ENCODE measurements around the gene TEX52.
"Not testable (repeated sequence)": the region's sequence is repeated elsewhere in the genome, so short reads cannot be mapped to it uniquely, and the experiment has no call there.

The TEX52 gene

DNA sequence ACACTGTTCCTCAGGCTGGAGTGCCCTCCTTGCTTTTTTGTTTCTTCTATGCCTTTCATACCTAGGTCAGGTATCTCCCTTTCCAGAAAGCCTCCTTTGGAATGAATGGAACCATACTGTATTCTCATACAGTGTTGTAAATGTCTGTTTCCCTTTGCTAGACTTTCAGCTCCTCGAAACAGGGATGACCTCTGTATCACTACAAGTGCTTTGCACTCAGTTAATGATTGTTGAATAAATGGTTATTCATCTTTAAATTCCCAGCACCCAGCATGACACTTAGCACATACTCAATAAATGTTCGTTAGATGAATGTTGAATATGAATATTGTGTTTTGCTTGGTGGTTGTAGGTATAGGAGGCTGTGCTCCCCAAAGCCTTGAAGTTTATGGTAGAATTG lies 28.0 kb upstream of the TEX52 start:
- H3K4me3 Mint-ChIP-seq, result no peak overlapping the region
- intact Hi-C loops (cut with micrococcal nuclease), result loop anchor here (2.0 kb wide), 1 partner anchor 60 kb away; no protein-coding TSS in a partner anchor
- H3K27me3 Mint-ChIP-seq, result no peaks in the 10 kb centered on the region
- H3K4me1 Mint-ChIP-seq (ENCODE audit: low read depth), result peaks cover 32% of the 10 kb centered on the region
- peaks cover 63% of the 10 kb centered on the region for H3K36me3 Mint-ChIP-seq (ENCODE audit: low read depth)
- peak overlapping the region; percentile 66 for H3K27ac Mint-ChIP-seq
- H3K9me3 Mint-ChIP-seq, result no peaks in the 10 kb centered on the region

- Mint-ChIP-seq H3K4me1 (ENCODE audit: low read depth) (peaks cover 56% of the 10 kb centered on the region), H3K27me3 (no peaks in the 10 kb centered on the region), H3K27ac (peak overlapping the region; percentile 92), H3K36me3 (ENCODE audit: low read depth) (peaks cover 51% of the 10 kb centered on the region), H3K4me3 (peak overlapping the region; percentile 48), H3K9me3 (no peaks in the 10 kb centered on the region)
- intact Hi-C loops (cut with micrococcal nuclease), result loop anchor here (2.0 kb wide), 1 partner anchor 67 kb away; the partner anchor contains the start of gene ITFG2
Measured at GRCh38 chr12:2879853-2880252, 23.0 kb upstream of the TEX52 start.

DNA sequence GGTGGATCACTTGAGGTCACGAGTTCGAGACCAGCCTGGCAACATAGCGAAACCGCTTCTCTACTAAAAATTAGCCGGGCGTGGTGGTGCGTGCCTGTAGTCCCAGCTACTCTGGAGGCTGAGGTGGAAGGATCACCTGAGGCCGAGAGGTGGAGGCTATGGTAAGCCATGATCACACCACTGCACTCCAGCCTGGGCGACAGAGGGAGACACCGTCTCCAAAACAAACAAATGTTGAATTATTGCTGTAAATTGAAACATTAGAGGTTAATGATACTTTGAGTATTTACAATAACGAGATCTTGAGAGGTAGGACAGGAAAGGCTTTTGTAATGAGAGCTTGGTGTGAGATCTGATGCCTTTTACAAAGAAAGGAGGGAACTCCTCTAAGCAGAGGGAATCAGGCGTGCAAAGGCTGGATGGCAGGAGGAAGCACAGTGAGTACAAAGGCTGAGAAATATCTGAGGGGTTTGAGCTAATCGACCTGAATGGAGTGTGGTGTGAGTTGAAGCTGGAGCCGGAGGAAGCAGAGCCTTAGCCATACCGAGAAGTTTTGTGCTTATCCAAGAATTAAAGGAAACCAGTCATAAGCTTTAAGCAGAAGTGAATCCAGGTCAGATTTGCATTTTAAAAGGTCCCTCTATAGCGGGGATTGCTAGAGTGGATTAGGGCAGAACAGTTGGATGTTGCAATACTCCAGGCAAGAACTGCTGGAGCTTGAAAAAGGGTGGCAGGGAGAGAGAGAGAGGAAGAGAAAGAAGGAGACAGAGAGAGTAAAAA lies 21.3 kb upstream of the TEX52 start:
- intact Hi-C loops (cut with micrococcal nuclease), result loop anchor here (1.0 to 2.0 kb wide), 2 partner anchors 12 to 65 kb away; partner anchors contain the start of genes ITFG2 and TULP3
- Mint-ChIP-seq H3K4me3 (peak overlapping the region; percentile 85), H3K27ac (peak overlapping the region; percentile 92), H3K27me3 (no peaks in the 10 kb centered on the region), H3K4me1 (ENCODE audit: low read depth) (peaks cover 44% of the 10 kb centered on the region), H3K9me3 (no peaks in the 10 kb centered on the region), H3K36me3 (ENCODE audit: low read depth) (peaks cover 38% of the 10 kb centered on the region)

- Mint-ChIP-seq H3K27ac (peak within 1 kb of the TSS; percentile 92), H3K9me3 (no peaks in the 10 kb centered on the region), H3K4me3 (peak within 1 kb of the TSS; percentile 85), H3K36me3 (ENCODE audit: low read depth) (peaks cover 38% of the 10 kb centered on the region), H3K27me3 (no peaks in the 10 kb centered on the region), H3K4me1 (ENCODE audit: low read depth) (peaks cover 41% of the 10 kb centered on the region)
- intact Hi-C loops (cut with micrococcal nuclease), result no loop called here
Measured at GRCh38 chr12:2877047-2877952, 20.5 kb upstream of the TEX52 start, which contains the start of the genes FOXM1 and RHNO1. Gene FOXM1, minus strand, starts transcription at chr12:2877174. Its CDS starts 2,696 bp downstream, at chr12:2874478. Gene RHNO1, plus strand, starts transcription at chr12:2877223. Its CDS starts 8,144 bp downstream, at chr12:2885367.

DNA sequence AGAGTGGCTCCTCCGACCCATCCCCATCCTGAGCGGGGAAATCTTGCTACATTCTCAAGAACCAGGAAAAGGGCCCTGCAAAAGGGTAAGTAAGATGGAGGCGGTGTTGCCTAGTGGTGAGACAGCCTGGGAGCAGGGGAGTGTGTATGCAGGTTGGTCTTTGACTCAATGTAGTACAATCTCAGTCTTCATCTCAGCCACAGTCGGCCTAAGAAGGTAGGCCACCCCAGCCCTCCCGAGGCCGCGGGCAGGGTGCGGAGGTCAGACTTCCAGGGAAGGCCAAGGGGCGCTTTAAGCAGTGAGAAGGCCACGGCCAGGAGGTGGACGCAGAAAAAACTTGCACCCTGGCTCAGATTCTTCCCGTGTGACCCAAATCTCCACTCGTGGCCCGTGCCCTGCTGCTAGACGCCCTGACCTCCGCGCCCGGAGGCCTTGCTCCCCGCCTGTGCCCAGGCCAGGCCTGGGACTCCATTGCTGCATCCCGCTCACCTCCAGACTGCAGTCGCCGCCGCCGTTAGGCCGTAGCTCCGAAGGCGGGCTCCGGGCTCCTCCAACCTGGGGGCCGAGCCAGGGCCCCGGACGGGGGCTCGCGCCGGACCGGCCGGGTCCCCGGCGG lies 19.7 kb upstream of the TEX52 start:
- Mint-ChIP-seq H3K36me3 (ENCODE audit: low read depth) (peaks cover 32% of the 10 kb centered on the region), H3K4me1 (ENCODE audit: low read depth) (peaks cover 36% of the 10 kb centered on the region), H3K4me3 (peak overlapping the region; percentile 82), H3K27me3 (no peaks in the 10 kb centered on the region), H3K9me3 (no peaks in the 10 kb centered on the region), H3K27ac (peak overlapping the region; percentile 92)
- intact Hi-C loops (cut with micrococcal nuclease), result no loop called here

- intact Hi-C loops (cut with micrococcal nuclease); H3K36me3 Mint-ChIP-seq (ENCODE audit: low read depth); H3K4me3 Mint-ChIP-seq; H3K27ac Mint-ChIP-seq; H3K27me3 Mint-ChIP-seq; H3K4me1 Mint-ChIP-seq (ENCODE audit: low read depth); H3K9me3 Mint-ChIP-seq: not testable (repeated sequence)
Measured at GRCh38 chr12:2868986-2869632, 12.3 kb upstream of the TEX52 start.

DNA sequence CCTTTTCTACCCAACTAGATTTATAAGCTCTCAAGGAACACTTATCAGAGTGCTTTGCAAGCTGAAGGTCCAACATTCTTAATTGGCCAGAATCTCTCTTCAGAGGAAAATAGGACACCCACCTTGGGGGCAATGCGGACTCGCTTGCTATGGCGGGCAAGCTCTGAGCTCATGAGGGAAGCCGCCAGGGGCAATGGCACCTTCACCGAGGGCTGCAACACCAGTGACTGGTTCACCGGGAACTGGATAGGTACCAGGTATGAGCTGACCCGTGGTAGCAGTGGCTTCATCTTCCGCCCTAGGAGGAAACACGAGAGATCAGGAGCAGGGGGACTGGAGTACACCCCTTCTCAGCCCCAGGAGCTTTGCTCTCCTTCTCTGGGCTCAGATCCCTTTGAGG lies 7.4 kb upstream of the TEX52 start:
- Mint-ChIP-seq H3K27ac (no peak overlapping the region), H3K4me3 (no peak overlapping the region), H3K27me3 (no peaks in the 10 kb centered on the region), H3K36me3 (ENCODE audit: low read depth) (peaks cover 33% of the 10 kb centered on the region), H3K9me3 (no peaks in the 10 kb centered on the region), H3K4me1 (ENCODE audit: low read depth) (no peaks in the 10 kb centered on the region)
- intact Hi-C loops (cut with micrococcal nuclease), result no loop called here

DNA sequence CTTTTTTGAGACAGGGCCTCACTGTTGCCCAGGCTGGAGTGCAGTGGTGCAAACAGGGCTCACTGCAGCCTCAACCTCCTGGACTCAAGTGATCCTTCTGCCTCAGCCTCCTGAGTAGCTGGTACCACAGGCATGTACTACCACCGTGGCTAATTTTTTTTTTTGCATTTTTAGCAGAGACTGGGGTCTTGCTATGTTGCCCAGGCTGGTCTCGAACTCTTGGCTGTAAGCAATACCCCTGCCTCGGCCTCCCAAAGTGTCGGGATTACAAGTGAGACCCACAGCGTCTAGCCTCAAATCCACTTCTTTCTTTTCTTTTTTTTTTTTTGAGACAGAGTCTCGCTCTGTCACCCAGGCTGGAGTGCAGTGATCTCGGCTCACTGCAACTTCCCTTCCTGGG lies 6.6 kb upstream of the TEX52 start:
- not testable (repeated sequence) for H3K4me1 Mint-ChIP-seq (ENCODE audit: low read depth); H3K9me3 Mint-ChIP-seq
- peaks cover 41% of the 10 kb centered on the region for H3K36me3 Mint-ChIP-seq (ENCODE audit: low read depth)

DNA sequence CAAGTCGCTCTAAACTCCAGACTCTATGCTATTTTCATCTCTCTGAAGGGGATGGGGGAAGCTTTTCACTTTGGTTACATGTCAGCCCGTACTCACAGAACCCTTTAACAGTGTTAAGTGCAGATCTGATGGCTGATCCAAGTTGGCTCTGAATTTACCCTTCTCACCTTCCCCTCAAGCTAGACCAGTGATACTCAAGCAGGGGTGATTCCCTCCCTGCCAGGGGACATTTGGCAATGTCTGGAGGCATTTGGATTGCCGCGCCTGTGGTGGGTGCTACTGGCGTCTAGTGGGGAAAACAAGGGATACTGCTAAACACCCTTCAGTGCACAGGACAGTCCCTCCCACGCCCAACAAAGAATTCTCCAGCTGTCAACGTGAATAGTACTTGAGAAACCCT lies 6.0 kb upstream of the TEX52 start:
- intact Hi-C loops (cut with micrococcal nuclease), result no loop called here
- Mint-ChIP-seq H3K4me3 (no peak overlapping the region), H3K27ac (no peak overlapping the region), H3K27me3 (no peaks in the 10 kb centered on the region), H3K9me3 (no peaks in the 10 kb centered on the region), H3K36me3 (ENCODE audit: low read depth) (peaks cover 46% of the 10 kb centered on the region), H3K4me1 (ENCODE audit: low read depth) (no peaks in the 10 kb centered on the region)

More for the DNA sequence above, 6.6 kb upstream of the TEX52 start:
- H3K27me3 Mint-ChIP-seq; H3K27ac Mint-ChIP-seq; intact Hi-C loops (cut with micrococcal nuclease); H3K4me3 Mint-ChIP-seq: not testable (repeated sequence)

- Mint-ChIP-seq H3K9me3 (no peaks in the 10 kb centered on the region), H3K36me3 (ENCODE audit: low read depth) (peaks cover 65% of the 10 kb centered on the region), H3K4me3 (no peak overlapping the region), H3K27me3 (no peaks in the 10 kb centered on the region), H3K4me1 (ENCODE audit: low read depth) (no peaks in the 10 kb centered on the region), H3K27ac (no peak overlapping the region)
- intact Hi-C loops (cut with micrococcal nuclease), result no loop called here
Measured at GRCh38 chr12:2860170-2860569, 3.3 kb upstream of the TEX52 start.

DNA sequence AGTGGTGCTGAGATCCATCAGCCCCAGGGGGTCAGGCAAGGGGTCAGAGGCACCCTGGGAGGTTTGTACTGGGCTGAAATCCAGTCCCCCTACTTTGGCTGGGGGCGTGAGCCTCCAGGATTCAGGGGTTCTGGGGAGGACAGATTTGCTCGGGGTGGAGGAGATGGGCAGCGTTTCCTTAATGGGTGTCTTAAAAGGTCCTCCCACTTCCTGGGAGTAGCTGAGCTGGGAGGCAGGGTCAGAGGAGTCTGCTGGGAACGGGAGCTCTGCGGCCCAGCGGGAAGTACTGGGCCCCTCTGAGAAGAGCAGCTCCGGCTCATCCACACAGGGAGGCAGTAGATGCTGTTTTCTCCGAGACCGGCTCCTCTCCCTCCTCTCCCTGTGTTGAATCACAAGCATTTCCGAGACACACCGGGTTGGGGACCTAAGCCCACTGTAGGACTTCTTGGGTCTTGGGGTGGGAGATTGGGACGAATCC lies 2.1 kb upstream of the TEX52 start:
- Mint-ChIP-seq H3K27ac (no peak overlapping the region), H3K36me3 (ENCODE audit: low read depth) (peaks cover 67% of the 10 kb centered on the region), H3K27me3 (no peaks in the 10 kb centered on the region), H3K4me3 (no peak overlapping the region), H3K4me1 (ENCODE audit: low read depth) (no peaks in the 10 kb centered on the region), H3K9me3 (no peaks in the 10 kb centered on the region)
- intact Hi-C loops (cut with micrococcal nuclease), result no loop called here

- no peaks in the 10 kb centered on the region for H3K4me1 Mint-ChIP-seq (ENCODE audit: low read depth)
- no peak overlapping the region for H3K27ac Mint-ChIP-seq
- no peak overlapping the region for H3K4me3 Mint-ChIP-seq
- peaks cover 61% of the 10 kb centered on the region for H3K36me3 Mint-ChIP-seq (ENCODE audit: low read depth)
- intact Hi-C loops (cut with micrococcal nuclease), result no loop called here
- H3K27me3 Mint-ChIP-seq, result no peaks in the 10 kb centered on the region
- no peaks in the 10 kb centered on the region for H3K9me3 Mint-ChIP-seq
Measured at GRCh38 chr12:2858334-2858733, 1.5 kb upstream of the TEX52 start.

DNA sequence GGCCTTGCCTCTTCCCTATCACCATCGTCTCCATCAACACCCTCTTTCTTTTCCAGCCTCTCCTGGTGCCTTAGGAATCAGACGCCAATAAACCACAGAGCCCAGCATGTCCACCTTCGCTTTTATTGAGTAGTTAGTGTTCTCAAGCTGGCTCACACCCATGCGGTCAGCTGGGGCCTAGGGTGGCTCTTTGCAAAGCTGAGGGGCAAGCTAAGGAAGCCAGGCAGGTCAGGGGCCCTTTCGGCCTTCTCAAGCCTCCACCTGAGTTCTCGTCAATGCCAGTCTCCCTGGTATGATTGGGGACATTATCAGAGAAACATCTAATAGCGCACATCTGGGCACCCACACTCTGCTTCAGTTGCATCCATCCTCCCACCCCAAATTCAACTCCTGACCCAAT lies 737 bp upstream of the TEX52 start:
- Mint-ChIP-seq H3K4me3 (no peak overlapping the region), H3K27me3 (no peaks in the 10 kb centered on the region), H3K36me3 (ENCODE audit: low read depth) (peaks cover 57% of the 10 kb centered on the region), H3K4me1 (ENCODE audit: low read depth) (no peaks in the 10 kb centered on the region), H3K9me3 (no peaks in the 10 kb centered on the region), H3K27ac (no peak overlapping the region)
- intact Hi-C loops (cut with micrococcal nuclease), result no loop called here
